Renal pelvis (tissue), 4 donors: ENCODE measurements around the gene SRGAP2C. TPM values are rescaled to one million over a fixed set of nuclear protein-coding genes. Genes with fewer than 3 reads are reported as not detected.
"Not testable (repeated sequence)": the region's sequence is repeated elsewhere in the genome, so short reads cannot be mapped to it uniquely, and the experiment has no call there.

ENCODE experiments used
- DNase-seq: peaks from one replicate; pipeline ENCODE4 v3.0.0-alpha.2; 2013
- polyA plus RNA-seq, 3 donors: library from polyadenylated mRNA; unstranded; fragments of 120-200 nt; gene quantifications; one replicate each; pipeline ENCODE4 v1.2.1, GENCODE V29; 2013; ENCODE audit not compliant: insufficient read length in 3 of 3

Gene SRGAP2C
- polyA plus RNA-seq, 3 donors = 17.5 to 21.5 (median 20.3) TPM

- no peak for DNase-seq
These were observed 230.1 kb downstream of the SRGAP2C start for GRCh38 chr1:121414905-121415304.

GRCh38 chr1:121417325-121417923 lies 232.6 kb downstream of the SRGAP2C start:
- no peak for DNase-seq

DNA sequence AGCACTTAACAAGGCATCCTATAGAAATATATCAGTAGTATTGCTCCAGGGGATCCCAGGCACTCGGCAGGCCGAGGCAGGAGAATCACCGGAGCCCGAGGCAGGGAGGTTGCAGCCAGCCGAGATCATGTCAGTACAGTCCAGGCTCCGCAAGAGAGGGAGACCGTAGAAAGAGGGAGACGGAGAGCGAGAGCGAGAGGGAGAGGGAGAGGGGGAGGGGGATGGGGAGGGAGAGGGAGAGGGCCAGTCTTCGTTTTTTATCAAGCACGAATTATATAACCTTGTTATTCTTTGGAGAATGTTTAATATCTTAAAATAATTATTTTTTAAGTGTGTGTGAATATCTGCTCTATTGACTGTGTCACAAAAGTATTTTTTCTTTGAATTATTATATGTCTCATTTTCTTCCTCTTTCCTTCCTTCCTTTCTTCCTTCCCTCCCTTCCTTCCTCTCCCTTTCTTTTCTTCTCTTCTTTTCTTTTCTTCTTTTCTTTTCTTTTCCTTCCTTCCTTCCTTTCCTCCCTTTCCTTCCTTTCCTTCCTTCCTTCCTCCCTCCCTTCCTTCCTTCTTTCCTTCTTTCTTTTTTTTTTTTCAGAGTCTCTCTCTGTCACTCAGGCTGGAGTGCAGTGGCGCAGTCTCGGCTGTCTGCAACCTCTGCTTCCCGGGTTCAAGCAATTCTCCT lies 233.7 kb downstream of the SRGAP2C start:
- DNase-seq = no peak

- DNase-seq = not testable (repeated sequence)
These were observed 234.4 kb downstream of the SRGAP2C start for GRCh38 chr1:121419050-121419615.

GRCh38 chr1:121421490-121421889 lies 236.7 kb downstream of the SRGAP2C start:
- not testable (repeated sequence) for DNase-seq

DNA sequence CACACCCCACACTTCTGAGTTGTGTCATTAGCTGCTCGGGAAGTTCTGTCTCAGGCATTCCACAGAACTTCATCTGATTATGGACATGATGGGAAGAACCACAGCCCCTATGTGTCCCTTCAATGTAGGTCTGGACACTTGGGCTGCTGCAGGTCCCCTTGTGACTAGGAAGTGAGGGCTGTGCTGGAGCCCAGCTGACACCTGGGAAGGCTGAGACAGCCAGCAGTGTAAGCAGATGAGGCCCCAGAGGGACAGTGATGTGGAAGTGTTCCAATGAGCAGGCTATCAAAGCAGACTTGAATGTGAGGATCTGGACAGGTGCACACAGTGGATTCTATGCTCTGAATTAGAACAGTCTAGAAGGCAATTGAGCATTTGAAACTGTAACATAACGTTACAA lies 239.2 kb downstream of the SRGAP2C start:
- DNase-seq = not testable (repeated sequence)

- not testable (repeated sequence) for DNase-seq
These were observed 248.7 kb downstream of the SRGAP2C start for GRCh38 chr1:121433517-121433916.

GRCh38 chr1:121438862-121439261 lies 254.1 kb downstream of the SRGAP2C start:
- DNase-seq = not testable (repeated sequence)

DNA sequence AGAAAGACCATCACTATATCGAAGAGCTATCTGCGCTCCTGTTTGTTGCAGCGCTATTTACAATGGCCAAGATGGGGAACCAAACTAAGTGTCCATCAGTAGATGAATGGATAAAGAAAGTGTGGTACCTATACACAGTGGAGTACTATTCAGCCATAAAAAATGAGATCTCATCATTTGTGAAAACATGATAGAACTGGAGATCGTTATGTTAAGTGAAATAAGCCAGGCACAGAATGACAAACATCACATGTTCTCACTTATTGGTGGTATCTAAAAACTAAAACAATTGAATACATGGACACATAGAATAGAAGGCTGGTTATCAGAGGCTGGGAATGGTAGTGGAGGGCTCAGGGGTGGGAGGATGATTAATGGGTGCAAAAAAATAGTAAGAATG lies 256.2 kb downstream of the SRGAP2C start:
- no peak for DNase-seq

Other genes starting within 250 kb of the SRGAP2C start
- 1 to 10 TPM; 4.0 to 4.6 (median 4.1) TPM for gene FAM72B, start 635 bp upstream of the SRGAP2C start, polyA plus RNA-seq